ENCODE measurements around the gene NCKAP5L.

Gene NCKAP5L

DNA sequence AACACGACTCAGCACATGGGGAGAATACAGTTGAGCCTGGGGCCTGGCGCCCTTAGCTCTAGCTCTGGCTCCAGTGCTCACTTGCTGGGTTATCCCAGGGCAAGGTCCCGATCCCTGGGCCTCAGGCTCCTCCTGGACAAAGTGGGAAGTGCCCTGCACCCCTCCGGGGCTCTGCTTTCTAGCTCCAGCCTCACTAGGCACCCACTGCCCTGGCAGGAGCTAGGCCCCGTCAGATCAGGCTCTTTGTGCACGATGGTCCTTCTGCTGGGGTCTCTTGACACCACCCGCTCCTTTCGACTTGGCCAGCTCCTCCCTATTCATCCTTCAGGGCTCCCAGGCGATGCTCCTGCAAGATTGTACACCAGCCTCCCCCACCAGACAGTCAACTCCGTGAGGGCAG is 23.4 kb downstream of the NCKAP5L start:
- Histone ChIP-seq H3K36me3 (ENCODE audit: low read length) (no peaks in the 10 kb centered on the region), H2AFZ (ENCODE audit: low read depth, low read length, severe bottlenecking) (no peak overlapping the region), H3K9me2 (replicated peaks; ENCODE audit: insufficient read depth, low read length) (no peaks in the 10 kb centered on the region), H3K79me2 (ENCODE audit: insufficient read depth, low read length) (no peaks in the 10 kb centered on the region), H3K4me3 (ENCODE audit: insufficient read depth, low read length, poor library complexity, severe bottlenecking) (no peak overlapping the region), H3F3A (ENCODE audit: insufficient read depth) (no peaks in the 10 kb centered on the region), H3K4me2 (ENCODE audit: low read depth, low read length, poor library complexity, severe bottlenecking) (no peak overlapping the region), H3K27ac (ENCODE audit: low read depth, low read length) (no peak overlapping the region), H3K9me3 (ENCODE audit: insufficient read depth, low read length) (no peaks in the 10 kb centered on the region), H4K20me1 (ENCODE audit: low read depth, low read length) (no peaks in the 10 kb centered on the region), H3K27me3 (ENCODE audit: low read length) (no peaks in the 10 kb centered on the region), H3K9ac (ENCODE audit: low read length) (no peak overlapping the region)
- TF ChIP-seq EZH2phosphoT487 (conservative IDR thresholded peaks at IDR 0.05; ENCODE audit: low read length): no peak
- TF ChIP-seq, protein P1, sequence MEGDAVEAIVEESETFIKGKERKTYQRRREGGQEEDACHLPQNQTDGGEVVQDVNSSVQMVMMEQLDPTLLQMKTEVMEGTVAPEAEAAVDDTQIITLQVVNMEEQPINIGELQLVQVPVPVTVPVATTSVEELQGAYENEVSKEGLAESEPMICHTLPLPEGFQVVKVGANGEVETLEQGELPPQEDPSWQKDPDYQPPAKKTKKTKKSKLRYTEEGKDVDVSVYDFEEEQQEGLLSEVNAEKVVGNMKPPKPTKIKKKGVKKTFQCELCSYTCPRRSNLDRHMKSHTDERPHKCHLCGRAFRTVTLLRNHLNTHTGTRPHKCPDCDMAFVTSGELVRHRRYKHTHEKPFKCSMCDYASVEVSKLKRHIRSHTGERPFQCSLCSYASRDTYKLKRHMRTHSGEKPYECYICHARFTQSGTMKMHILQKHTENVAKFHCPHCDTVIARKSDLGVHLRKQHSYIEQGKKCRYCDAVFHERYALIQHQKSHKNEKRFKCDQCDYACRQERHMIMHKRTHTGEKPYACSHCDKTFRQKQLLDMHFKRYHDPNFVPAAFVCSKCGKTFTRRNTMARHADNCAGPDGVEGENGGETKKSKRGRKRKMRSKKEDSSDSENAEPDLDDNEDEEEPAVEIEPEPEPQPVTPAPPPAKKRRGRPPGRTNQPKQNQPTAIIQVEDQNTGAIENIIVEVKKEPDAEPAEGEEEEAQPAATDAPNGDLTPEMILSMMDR (IDR thresholded peaks at IDR 0.05; ENCODE audit: insufficient read depth, low read length, poor library complexity, severe bottlenecking): no peak

DNA sequence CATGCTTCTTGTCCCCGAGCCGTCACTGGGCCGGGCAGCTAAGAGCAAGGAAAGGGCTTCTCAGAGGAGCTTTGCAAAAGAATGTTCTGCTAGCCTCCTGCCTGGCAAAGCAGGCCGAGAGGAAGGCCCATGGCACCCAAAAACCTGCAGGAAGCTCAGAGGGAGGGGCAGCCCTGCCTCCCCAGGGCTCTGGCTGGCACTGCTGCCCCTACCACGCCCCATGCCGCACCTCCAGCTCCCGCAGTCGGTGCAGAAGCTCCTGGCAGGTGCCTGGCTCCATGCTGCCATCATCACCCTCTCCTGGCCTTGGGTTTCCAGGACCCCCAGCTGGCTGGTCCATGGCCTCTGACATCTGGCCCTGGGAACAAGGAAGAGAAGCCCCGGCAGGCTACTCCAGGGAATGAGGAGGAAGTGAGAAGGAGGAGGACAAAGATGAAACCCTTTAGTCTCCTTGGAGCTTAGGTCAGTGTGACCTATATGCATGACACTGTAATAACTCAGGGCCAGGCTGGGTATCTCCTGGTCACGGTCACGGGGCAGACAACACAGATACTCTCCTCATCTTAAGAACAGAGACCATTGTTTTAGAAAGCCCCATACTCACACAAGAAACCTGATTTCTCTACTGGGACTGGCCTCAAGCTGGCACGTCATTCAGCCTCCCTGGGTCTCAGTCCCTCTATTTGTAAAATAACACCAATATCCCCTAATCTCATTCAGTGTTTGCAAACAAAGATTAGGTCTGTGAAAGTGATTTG is 24.3 kb downstream of the NCKAP5L start:
- Histone ChIP-seq H3K27me3 (ENCODE audit: low read length) (no peaks in the 10 kb centered on the region), H4K20me1 (ENCODE audit: low read depth, low read length) (no peaks in the 10 kb centered on the region), H3K27ac (ENCODE audit: low read depth, low read length) (no peak overlapping the region), H3K79me2 (ENCODE audit: insufficient read depth, low read length) (no peaks in the 10 kb centered on the region), H3K9ac (ENCODE audit: low read length) (no peak overlapping the region), H3K36me3 (ENCODE audit: low read length) (no peaks in the 10 kb centered on the region), H3F3A (ENCODE audit: insufficient read depth) (no peaks in the 10 kb centered on the region), H2AFZ (ENCODE audit: low read depth, low read length, severe bottlenecking) (no peak overlapping the region), H3K4me2 (ENCODE audit: low read depth, low read length, poor library complexity, severe bottlenecking) (no peak overlapping the region), H3K4me3 (ENCODE audit: insufficient read depth, low read length, poor library complexity, severe bottlenecking) (no peak overlapping the region), H3K9me3 (ENCODE audit: insufficient read depth, low read length) (no peaks in the 10 kb centered on the region), H3K9me2 (replicated peaks; ENCODE audit: insufficient read depth, low read length) (no peaks in the 10 kb centered on the region)
- TF ChIP-seq, protein P1 (IDR thresholded peaks at IDR 0.05; ENCODE audit: insufficient read depth, low read length, poor library complexity, severe bottlenecking): no peak
- no peak for TF ChIP-seq EZH2phosphoT487 (conservative IDR thresholded peaks at IDR 0.05; ENCODE audit: low read length)

DNA sequence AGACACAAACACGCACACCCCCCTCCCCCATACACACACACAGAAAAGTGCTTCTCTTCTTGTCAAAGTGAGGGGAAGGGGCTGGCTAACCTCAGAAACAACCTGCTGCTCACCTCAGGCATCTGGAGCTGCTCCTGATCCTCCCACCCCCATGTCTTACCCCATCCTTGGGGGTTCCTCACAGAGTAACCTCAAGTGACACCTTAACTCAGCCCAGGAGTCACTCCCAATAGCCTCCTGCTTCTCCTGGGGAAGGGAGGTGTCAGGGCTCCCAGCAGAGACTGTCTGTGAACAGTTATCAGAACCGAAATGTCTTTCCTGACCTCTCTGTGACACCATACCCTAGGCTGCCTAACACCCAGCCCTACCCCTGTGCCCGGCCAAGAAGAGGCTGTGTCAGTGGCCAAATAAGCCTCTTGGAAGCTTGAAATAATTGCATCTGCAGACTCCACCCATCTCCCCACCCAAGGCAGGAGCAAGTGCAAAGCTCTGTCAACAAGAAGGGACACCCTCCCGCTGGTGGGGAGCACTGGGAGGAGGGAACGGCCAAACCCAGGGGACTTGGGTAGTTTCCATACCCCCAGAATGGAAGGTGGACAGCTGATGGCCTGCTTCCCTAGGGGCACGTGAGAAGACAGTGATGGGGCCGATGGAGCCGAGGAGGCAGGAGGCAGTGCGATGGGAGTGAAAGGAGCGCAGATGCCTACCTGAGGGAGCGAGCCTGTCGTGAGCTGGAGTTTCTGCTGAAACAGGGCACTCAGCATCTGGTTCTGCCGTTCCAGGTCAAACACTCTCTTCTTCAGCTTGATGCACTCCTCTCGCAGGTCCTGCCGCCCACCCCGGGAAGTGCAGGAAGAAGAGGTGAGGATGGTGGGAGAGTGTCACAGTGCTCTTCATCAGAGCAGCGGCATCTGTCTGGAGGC is 26.8 kb downstream of the NCKAP5L start:
- no peaks in the 10 kb centered on the region for H3F3A ChIP-seq (ENCODE audit: insufficient read depth)
- no peaks in the 10 kb centered on the region for H3K79me2 ChIP-seq (ENCODE audit: insufficient read depth, low read length)
- H3K9ac ChIP-seq (ENCODE audit: low read length): no peak overlapping the region
- no peaks in the 10 kb centered on the region for H3K9me2 ChIP-seq (replicated peaks; ENCODE audit: insufficient read depth, low read length)
- H3K27ac ChIP-seq (ENCODE audit: low read depth, low read length): no peak overlapping the region
- no peak overlapping the region for H3K4me3 ChIP-seq (ENCODE audit: insufficient read depth, low read length, poor library complexity, severe bottlenecking)
- H3K27me3 ChIP-seq (ENCODE audit: low read length): no peaks in the 10 kb centered on the region
- H3K4me2 ChIP-seq (ENCODE audit: low read depth, low read length, poor library complexity, severe bottlenecking): no peak overlapping the region
- no peaks in the 10 kb centered on the region for H3K36me3 ChIP-seq (ENCODE audit: low read length)
- H3K9me3 ChIP-seq (ENCODE audit: insufficient read depth, low read length): no peaks in the 10 kb centered on the region
- H2AFZ ChIP-seq (ENCODE audit: low read depth, low read length, severe bottlenecking): no peak overlapping the region
- TF ChIP-seq, protein P1 (IDR thresholded peaks at IDR 0.05; ENCODE audit: insufficient read depth, low read length, poor library complexity, severe bottlenecking): no peak
- no peak for TF ChIP-seq EZH2phosphoT487 (conservative IDR thresholded peaks at IDR 0.05; ENCODE audit: low read length)
- H4K20me1 ChIP-seq (ENCODE audit: low read depth, low read length): no peaks in the 10 kb centered on the region

Data from SU-DHL-6 (cell line).